RWPE2 (cell line): ENCODE data around the gene GRM8.

Source experiments
- ATAC-seq: fragments of 200-7000 bp; cut with Tn5 transposase; 3 replicates; pipeline ENCODE4 v1.9.1; 2021; ENCODE audit warnings: low read depth
- DNase-seq: peaks from one replicate; pipeline ENCODE4 v3.0.0-alpha.2; 2020; ENCODE audit warnings: low spot score
- H3K27ac ChIP-seq: fragments of 450-650 bp; 2 replicates; pipeline ENCODE4 v1.5.1; 2017; ENCODE audit warnings: mild to moderate bottlenecking; ENCODE audit not compliant: poor library complexity, severe bottlenecking
- H3K27me3 ChIP-seq: fragments of 250-450 bp; sonication (Bioruptor Pico); 2 replicates; pipeline ENCODE4 v1.5.1; 2021; ENCODE audit warnings: mild to moderate bottlenecking, moderate library complexity; ENCODE audit not compliant: insufficient read depth, poor library complexity, severe bottlenecking
- H3K36me3 ChIP-seq: fragments of 250-450 bp; sonication (Bioruptor Pico); 2 replicates; pipeline ENCODE4 v1.5.1; 2020; ENCODE audit warnings: low read depth, mild to moderate bottlenecking, moderate library complexity
- H3K4me1 ChIP-seq: fragments of 250-450 bp; sonication (Bioruptor Pico); 2 replicates; pipeline ENCODE4 v1.5.1; 2021; ENCODE audit warnings: mild to moderate bottlenecking, moderate library complexity; ENCODE audit not compliant: insufficient read depth, poor library complexity, severe bottlenecking
- H3K4me3 ChIP-seq: fragments of 250-450 bp; sonication (Bioruptor Pico); 2 replicates; pipeline ENCODE4 v1.5.1; 2021; ENCODE audit warnings: mild to moderate bottlenecking, moderate library complexity; ENCODE audit not compliant: severe bottlenecking
- H3K9me3 ChIP-seq: fragments of 250-450 bp; sonication (Bioruptor Pico); 2 replicates; pipeline ENCODE4 v1.5.1; 2021; ENCODE audit warnings: mild to moderate bottlenecking, moderate library complexity; ENCODE audit not compliant: severe bottlenecking
- CTCF ChIP-seq: fragments of 450-650 bp; IDR thresholded peaks from one replicate; pipeline ENCODE4 v1.5.1; 2017; ENCODE audit warnings: mild to moderate bottlenecking, moderate library complexity; ENCODE audit not compliant: poor library complexity, severe bottlenecking

The GRM8 gene

GRCh38 chr7:126460664-126461063 lies 792.1 kb downstream of the GRM8 start:
- no peak for TF ChIP-seq CTCF
- DNase-seq = no peak
- Histone ChIP-seq H3K4me3 (no peak overlapping the region), H3K27me3 (no peaks in the 10 kb centered on the region), H3K27ac (no peak overlapping the region), H3K9me3 (no peaks in the 10 kb centered on the region), H3K4me1 (no peaks in the 10 kb centered on the region), H3K36me3 (no peaks in the 10 kb centered on the region)
- no peak for ATAC-seq

GRCh38 chr7:126453104-126453503 lies 799.6 kb downstream of the GRM8 start:
- no peaks in the 10 kb centered on the region for H3K4me1 ChIP-seq
- H3K27ac ChIP-seq = no peak overlapping the region
- no peak overlapping the region for H3K4me3 ChIP-seq
- TF ChIP-seq CTCF = no peak
- no peaks in the 10 kb centered on the region for H3K27me3 ChIP-seq
- no peak for DNase-seq
- H3K9me3 ChIP-seq = no peaks in the 10 kb centered on the region
- H3K36me3 ChIP-seq = no peaks in the 10 kb centered on the region
- no peak for ATAC-seq

GRCh38 chr7:126450269-126450671 lies 802.5 kb downstream of the GRM8 start:
- Histone ChIP-seq H3K27ac (no peak overlapping the region), H3K36me3 (no peaks in the 10 kb centered on the region), H3K4me3 (no peak overlapping the region), H3K4me1 (no peaks in the 10 kb centered on the region), H3K27me3 (no peaks in the 10 kb centered on the region), H3K9me3 (no peaks in the 10 kb centered on the region)
- no peak for DNase-seq
- TF ChIP-seq CTCF = no peak
- no peak for ATAC-seq

GRCh38 chr7:126449611-126450268 lies 803.0 kb downstream of the GRM8 start:
- no peak for TF ChIP-seq CTCF
- no peak for DNase-seq
- ATAC-seq = no peak

GRCh38 chr7:126447984-126448383 lies 804.8 kb downstream of the GRM8 start:
- no peak overlapping the region for H3K4me3 ChIP-seq
- no peaks in the 10 kb centered on the region for H3K36me3 ChIP-seq
- H3K27ac ChIP-seq = no peak overlapping the region
- no peak for TF ChIP-seq CTCF
- no peaks in the 10 kb centered on the region for H3K4me1 ChIP-seq
- no peaks in the 10 kb centered on the region for H3K9me3 ChIP-seq
- DNase-seq = no peak
- no peak for ATAC-seq
- H3K27me3 ChIP-seq = no peaks in the 10 kb centered on the region

More at GRCh38 chr7:126449611-126450268, 803.0 kb downstream of the GRM8 start:
- Histone ChIP-seq H3K36me3 (no peaks in the 10 kb centered on the region), H3K4me3 (no peak overlapping the region), H3K9me3 (no peaks in the 10 kb centered on the region), H3K4me1 (no peaks in the 10 kb centered on the region), H3K27me3 (no peaks in the 10 kb centered on the region), H3K27ac (no peak overlapping the region)
